CD4-positive, alpha-beta T cell treated with Interleukin-15 for 1 hour (primary cell): ENCODE data around the gene FRMD4B.

Experiments used
- DNase-seq: peaks from one replicate; pipeline ENCODE4 v3.0.0-alpha.2; 2020

FRMD4B gene

DNA sequence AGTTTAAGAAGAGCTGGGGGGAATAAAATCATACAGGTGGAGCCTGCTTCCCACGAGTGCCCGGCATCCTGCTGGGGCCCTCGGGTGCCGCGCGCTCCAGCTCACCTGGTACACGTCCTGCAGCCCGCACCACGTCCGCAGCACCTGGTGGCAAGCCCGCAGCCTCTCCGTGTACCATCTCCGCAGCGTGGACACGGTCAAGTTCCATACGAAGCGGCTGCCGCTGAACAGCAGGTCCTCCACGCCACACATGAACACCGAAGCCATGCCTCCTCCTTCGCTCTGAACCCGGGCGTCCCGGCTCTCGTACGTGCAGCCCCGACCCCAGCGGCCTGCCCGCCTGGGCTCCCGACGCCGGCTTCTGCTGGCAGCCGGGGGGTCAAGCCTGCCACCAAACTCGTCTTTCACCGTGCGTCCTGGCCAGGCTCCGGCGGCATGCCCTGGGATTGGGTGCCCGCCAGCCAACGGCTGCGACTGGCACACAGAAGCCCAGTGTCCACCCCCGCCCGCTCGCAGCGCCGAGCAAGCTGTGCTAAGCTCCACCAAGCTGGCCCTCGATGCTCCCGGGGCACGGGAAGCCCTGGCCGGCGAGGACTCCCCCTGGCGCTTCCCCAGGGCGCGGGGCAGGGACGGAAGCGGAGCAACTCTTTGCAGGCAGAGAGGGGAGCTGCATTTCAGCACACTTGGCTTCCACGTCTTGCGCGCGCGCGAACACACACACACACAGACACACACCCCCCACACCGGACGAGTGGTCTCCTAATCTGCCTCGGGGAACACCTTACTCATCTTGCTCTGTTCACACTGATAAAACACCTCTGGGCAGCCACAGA is at the start of gene FRMD4B:
FRMD4B (minus strand) TSS at position 366 of the 833 bp plus-strand sequence; CDS start at position 267, 99 bp downstream.
- peak; percentile 42 for DNase-seq

DNA sequence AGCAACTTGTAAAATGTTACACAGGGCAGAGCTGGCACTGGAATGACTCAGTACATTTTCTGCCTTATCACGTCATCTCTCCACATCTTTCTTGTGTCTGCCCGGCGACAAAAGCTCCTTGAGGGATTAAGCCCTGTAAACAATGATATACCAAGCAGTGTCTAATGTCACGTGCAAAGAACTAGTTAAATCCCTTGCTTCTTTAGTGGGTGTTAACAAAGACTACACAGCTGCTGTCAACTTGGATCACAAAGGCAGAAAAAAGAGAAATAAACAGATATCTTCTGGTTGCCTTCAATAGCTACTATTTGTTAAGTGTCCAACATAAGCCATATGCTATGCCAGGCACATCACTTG is 48.1 kb upstream of the FRMD4B start:
- DNase-seq: no peak

DNA sequence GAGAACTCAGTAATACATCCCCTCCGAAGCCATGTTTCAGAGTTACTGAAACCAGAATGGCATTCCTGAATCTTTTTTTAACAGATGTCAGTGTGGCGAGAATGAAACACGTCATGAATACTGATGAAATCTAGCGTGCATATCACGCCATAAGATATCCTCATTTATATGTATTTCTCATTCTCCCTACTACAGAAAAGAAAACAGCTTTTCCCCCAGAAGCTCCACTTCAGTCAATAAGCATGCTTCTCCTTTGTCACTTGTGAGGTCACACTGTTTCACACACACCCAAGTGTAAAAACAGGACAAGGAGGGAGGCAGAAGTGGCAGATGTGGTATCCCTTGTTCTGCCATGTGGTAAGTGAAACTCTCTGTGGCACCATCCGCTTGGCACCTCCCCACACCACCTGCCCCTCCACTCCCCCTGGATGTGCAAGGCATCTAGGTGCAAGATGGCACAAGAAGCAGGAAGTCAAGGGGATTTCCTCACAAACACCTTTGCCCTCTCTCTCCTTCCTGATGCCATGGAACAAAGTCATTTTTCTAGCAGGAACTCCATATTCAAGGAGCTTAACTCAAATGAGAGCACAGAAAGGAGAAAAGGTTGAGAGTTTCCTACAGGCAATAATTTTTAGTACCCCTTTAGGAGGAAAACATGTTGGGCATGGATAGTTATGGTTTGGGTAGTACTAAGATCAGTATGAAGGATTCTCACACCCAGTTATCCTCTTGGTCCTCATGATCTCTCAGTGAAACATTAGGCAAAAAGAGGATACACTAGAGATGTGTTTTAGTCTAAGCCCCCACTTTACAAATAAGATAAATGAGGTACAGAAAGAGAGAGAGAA is 47.5 kb upstream of the FRMD4B start:
- DNase-seq: no peak

DNA sequence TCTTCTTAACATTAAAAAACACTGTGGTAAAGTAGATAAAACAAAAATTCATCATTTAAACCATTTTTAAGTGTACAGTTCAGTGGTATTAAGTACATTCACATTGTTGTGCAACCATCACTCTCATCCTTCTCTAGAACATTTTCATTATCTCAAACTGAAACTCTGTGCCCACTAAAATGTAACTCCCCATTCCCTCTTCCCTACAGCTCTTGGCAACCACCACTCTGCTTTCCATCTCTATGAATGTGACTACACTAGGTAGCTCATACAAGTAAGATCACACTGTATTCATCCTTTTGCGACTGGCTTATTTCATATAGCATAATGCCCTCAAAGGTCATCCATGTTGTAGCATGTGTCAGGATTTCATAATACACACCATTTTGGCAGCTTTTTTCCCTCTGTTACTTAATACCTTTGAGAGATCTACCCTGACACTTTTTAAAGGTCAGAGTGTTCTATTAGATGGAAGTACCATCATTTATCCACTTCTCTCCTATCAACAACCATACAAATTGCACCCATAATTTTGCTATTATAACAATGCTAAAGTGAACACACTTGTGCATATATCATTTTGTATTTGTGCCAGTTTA is 42.9 kb upstream of the FRMD4B start:
- DNase-seq: no peak

DNA sequence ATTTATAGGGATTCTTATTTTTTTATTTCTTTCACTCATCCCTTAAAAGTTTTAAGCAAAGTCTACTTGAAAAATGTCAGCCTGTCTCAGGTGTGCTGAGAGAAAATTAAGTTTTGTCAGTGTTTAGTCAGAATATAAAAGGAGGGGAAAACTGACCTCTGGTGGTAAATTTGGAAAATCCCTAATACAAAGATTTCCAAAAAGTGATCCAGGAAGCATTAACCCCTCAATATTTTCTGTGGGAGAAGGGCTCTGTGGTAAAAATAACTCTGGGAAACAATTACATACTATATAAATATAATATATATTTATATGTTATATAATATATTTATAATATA is 41.0 kb upstream of the FRMD4B start:
- DNase-seq: no peak

DNA sequence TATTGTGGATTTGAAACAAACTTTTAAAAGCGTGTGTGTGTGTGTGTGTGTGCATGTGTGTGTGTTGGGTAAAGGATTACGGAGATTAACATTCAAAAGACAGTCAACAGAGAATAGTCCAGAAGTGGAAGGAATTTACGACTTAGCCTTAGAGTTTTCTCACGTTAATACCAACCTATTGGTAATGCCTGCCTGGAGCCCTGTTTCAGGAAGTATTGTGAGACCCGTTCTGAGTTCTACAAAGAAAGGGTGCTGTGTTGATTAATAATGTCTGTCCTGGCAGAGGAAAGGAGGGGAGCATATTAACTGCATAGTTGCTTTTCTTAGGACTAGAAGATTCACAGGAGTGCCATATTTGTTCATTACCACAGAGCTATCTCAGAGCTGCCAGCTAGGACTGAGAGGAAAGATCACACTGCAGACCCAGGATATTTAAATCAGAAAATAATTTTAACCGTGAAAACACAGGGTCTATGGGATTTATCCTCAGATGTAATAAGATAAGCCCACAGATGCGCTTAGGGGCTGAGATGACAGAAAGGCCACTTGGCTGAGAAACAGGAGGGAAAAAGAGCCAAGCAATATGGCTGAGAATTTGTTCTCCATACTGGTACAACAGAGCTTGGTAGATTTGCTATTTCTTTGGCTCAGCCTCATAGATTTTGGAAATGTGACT is 40.5 kb upstream of the FRMD4B start:
- no peak for DNase-seq

DNA sequence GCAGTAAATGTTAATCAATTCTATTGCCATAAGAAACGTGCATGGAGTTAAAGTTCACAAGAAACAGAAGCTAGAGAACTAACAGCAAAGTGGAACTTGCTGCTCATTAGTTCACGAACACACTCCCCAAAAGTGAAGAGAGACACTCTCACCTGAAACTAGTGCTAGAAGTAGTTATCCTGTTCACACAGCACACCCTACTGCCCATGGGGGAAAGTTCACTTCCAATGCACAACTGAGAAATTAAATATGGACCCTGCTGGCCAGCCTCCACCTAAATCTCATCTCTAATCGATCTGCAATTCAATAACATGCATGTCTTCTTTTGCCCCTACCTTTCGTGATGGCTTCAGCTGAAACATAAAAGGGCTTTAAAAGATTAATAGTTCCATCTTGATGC is 39.4 kb upstream of the FRMD4B start:
- DNase-seq: no peak

DNA sequence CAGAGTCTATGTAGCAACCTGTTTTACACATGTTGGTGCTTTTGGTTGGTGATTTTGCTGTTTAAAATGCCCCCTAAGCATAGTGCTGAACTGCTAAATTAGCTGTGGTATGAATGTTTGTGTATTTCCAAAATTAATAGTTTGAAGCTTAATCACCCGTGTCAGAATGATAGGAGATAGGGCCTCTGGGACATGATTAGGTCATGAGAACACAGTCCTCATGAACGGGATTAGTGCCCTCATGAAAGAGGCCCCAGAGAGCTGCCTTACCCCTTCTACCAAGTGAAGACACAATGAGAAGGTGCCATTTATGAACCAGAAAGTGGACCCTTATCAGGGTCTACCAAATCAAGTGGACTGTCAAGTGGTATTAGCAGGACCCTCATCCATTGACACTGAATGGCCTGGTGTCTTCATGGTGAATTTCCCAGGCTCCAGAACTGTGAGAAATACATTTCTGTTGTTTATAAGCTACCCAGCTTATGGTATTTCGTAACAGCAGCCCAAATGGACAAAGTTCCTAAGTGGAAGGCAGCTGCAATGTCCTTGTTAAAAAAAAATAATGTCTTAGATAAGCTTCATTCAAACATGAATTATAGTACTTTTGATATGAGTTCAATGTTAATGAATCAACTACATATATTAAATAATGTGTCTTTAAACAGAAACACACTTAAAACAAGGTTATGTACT is 37.7 kb upstream of the FRMD4B start:
- no peak for DNase-seq

DNA sequence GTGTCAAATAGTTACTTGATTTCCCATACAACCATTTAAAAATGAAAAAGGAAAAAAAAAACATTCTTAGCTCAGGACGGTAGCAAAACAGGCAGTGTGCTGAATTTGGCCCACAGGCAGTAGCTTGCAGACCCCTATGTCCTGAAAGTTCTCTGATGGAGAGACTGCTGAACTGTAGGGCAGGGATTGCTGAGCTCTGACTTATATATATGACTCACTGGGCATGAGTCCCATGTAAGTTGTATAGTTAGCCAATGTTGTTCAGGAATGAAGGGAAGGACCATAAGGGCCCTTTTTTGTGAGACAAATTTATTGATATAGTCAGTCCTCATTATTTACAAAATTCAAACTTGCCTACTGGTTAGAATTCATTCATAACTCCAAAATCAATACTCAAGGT is 36.9 kb upstream of the FRMD4B start:
- no peak for DNase-seq

DNA sequence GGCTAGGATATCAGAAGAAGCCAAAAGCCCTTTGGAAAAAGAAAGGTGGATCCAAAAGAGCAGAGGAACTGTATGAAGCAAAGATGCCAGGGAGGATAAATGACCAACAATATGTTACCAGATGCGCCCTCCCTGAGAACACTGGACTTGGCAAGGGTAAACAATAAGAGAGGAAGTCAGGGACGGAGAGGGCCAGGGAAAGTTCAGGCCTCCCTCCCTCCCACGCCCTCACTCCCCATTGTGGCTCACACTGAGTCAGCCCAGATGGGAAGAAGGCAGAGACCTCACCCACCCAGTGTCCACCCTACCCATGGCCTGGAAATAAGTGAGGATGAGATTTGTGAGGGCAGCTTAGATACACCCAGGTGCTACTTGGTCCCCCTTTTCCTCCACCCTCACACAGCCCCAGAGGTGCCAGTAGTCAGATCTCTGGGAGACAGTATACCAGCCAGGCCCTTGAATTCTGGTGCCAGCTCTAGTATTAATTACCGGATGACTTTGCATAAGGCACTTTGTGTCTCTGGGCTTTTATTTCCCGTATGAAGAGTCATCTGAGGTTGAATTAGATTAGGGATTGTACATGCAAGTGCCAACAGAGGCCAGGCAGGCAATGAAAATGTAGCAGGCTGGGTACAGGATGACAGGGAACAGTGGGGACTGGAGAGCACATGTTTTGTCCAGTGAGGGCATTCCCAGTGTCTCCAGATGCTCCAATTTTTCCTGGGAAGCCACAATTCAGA is 35.1 kb upstream of the FRMD4B start:
- DNase-seq: no peak

DNA sequence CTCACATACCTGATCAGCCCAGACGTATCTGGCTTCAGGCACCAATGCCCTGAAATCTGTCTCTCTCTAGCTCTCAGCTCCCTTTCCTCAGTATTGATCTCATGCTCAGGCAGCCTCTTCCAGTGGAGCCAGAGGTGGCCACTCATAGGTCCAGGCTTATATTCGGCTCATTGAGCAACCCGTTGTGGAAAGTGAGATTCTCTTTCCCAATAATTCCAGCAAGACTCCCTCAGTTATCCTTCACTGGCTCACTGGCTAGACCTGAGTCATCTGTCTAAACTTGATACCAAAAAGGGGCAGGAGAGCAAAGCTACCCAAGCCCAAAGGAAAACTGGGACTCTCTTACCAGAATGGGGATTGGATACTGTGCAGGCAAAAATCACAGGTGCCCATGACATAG is 33.4 kb upstream of the FRMD4B start:
- no peak for DNase-seq

DNA sequence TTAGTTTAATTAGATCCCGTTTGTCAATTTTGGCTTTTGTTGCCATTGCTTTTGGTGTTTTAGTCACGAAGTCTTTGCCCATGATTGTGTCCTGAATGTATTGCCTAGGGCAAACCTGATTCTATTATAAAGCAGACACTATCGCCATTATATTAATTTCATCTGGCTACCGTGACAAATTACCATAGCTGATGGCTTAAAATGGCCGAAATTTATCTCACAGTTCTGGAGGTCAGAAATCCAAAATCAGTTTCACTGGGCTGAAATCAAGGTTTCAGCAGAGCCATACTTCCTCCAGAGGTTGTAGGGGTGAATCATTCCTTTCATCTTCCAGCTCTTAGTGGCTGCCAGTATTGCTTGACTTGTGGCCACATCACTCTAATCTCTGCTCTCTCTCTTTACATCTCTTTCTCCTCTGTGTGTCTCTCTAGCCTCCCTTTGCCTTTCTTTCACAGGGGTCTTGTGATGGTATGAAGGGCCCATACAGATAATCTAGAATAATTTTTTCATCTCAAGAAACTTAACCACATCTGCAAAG is 31.7 kb upstream of the FRMD4B start:
- DNase-seq: no peak

DNA sequence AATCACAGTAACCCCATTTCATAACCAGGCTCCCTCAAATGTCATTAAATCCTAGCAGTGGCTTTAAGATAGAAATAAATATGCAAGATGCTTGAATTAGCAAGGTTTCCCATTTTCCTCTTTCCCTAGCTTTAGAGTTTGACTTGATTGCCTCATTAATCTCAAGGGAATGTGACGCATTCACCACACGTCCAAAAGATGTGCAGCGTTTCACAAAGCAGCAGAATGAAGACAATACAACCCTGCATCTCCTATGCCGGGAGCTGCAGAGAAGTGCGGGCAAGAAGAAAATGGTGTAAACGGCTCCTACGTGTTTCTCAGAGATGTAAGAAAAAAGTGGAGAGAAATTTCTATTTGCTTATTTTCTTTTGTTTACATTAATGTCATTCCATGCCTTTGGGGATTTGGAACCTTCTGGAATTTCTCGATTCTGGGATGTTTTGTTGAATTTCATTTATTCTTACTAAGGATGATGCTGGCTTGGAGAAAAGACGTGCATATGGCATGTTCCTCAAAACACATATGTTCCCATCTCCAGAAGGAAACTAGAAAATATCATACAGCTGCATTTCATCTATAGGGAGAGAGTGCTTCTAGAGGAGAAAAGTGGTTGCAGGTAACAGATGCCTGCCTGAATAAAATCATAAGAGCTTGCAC is 27.8 kb upstream of the FRMD4B start:
- no peak for DNase-seq

DNA sequence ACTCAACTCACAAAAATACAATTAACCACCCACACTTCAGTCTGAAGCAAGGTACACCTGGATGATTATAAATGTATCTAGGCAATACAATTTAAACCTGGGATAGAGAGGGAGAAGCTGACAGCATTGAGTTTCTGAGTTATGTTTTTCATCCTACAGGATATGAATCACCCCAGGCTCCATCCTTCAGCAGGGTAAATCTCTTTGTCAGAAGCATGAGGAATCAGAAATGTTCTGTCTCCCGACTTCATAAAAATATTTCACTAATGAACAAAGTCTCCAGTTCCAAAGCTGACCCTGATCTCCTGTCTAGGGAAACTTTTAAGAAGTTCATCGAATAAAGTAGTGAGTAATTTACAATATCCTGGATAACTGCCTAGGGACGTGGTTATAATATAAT is 25.5 kb upstream of the FRMD4B start:
- no peak for DNase-seq

DNA sequence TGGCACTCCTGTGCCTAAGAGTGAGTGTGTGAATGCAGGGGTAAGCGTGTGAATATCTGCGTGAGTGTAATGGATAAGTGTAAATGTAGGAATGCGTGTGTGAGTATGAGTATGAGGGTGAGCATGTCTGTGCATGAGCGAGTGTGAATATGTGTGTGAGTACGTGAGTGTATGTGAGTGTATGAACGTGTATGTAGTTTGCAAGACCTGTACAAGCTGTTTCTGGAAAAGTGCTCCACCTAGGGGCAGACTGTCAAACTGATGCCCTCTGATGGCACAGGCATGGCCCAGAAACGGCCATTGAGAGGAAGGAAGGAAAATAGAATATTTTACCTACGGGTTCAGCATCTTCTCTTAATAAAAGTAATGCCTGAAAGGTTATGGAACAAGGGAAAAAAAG is 24.4 kb upstream of the FRMD4B start:
- DNase-seq: peak; percentile 58

DNA sequence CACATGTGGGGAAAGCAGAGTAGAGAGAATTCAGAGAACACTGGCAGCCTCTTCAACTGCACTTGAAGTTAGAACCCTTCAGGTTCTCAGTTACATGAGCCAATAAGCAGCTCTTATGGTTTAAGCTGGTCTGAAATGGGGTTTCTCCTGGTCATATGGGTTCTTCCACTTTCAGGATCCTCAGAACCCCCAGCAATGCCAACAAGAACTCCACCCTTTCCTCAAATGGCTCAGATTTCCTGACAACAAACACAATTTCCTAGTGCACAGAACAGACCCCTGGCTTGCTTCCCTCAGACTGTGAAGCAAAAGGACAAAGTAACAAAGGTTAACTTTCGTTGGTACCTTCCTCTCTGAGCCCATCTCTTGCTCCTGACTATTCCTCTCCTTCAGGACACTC is 23.9 kb upstream of the FRMD4B start:
- DNase-seq: no peak

DNA sequence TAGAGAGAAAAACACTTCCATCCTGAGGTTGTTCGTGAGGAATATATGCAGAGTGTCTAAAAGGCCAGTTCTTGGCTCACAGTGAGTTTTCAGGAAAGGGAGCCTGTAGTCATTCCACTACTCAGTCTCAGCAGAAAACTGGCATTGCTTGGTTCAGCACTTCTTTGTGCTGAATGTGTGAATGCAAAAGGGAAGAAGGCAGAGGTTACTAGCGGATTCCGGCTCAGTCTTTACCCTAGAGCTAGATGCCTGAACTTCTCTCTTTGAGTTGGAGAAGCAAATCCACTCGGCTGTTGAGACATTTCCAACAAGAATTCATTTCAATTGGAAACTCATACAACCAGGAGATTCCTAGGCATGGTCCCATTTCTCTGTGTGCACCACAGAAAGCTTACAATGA is 23.1 kb upstream of the FRMD4B start:
- no peak for DNase-seq

DNA sequence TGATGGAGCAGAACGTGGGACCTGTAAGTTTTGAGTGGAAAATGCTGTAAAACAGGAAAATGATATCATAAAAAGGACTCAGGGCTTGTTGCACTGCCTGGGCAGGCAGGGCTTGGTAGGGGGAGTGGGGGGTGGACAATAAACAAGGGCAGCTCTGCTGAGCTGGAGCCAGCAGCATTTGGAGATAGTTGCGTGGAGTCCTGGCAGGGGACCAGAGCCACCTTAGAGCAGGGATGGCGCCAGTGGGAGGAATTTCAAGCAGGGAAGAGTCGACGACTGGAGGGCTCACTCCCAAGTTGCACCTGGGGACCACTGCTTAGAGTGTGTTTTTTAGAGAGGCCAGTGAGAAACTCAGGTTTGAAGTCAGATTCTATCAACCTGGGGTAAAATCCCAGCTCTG is 22.7 kb upstream of the FRMD4B start:
- no peak for DNase-seq

DNA sequence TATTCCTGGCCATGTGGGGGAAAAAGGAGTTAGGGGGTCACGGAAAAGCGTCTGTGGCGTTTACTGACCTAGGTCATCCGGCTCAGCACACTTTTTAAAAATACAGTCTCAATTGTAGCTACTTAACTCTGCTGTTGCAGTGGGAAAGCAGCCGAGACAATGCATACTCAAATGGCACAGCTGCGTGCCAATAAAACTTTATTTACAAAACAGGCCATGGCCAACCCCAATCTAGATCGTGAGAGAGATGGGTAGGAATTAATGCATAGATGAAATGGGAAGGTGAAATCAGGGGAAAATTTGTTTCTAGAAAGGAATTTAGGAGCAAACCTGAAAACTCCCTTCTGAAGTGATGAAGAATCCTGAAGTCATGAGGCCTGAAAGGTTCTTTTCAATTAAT is 22.0 kb upstream of the FRMD4B start:
- DNase-seq: no peak

DNA sequence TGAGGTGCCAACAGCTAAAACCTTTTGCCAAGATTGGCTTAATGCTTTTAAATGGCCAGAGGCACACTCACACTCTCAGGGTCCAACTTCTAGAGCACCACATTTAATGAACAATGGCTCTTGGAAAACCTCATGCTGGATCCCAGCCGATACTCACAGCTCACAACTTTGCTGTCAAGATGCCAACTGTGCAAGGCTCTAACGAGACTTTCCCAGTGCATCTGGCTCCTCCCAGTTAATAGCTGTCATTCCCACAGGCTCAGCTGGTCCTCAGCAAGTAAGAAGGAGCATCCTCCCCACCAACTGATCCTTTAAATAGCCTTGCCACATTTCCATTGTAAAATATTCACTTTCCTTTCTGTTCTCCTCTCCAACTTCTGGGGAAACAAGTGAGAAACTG is 20.3 kb upstream of the FRMD4B start:
- no peak for DNase-seq

DNA sequence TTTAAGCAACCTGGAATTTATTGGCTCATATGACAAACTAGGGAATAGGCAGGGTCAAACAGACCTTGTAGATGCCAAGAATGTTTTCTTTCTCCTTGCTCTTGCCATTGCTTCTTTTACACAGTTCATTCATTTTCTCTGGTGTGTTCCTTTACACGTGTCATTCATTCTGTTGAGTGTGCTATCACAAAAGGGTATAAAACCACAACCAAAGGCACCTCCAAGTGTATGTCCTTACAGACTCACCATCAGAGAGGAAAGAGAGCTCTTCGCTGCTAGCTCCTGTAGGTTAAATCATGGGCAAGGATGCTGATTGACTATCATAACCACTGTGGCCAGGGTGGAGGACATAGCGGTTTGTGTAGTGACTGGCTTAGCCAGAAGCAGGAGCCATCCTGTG is 19.2 kb upstream of the FRMD4B start:
- DNase-seq: no peak
